HUES64 (cell line): Measurements from ENCODE around the gene RIPK4.
"Not testable (repeated sequence)": the region's sequence is repeated elsewhere in the genome, so short reads cannot be mapped to it uniquely, and the experiment has no call there.

Experiments
- H3K27ac ChIP-seq: 2 replicates; pipeline ENCODE4 v1.7.0; 2013; ENCODE audit warnings: low read depth, low read length, inconsistent platforms
- H3K27me3 ChIP-seq: 2 replicates; pipeline ENCODE4 v1.6.1; 2013; ENCODE audit warnings: mild to moderate bottlenecking, low read length; ENCODE audit not compliant: insufficient read depth
- H3K36me3 ChIP-seq: 2 replicates; pipeline ENCODE4 v1.6.1; 2013; ENCODE audit warnings: mild to moderate bottlenecking, low read length; ENCODE audit not compliant: insufficient read depth
- H3K4me1 ChIP-seq: 2 replicates; pipeline ENCODE4 v1.6.1; 2013; ENCODE audit warnings: mild to moderate bottlenecking, low read length, moderate library complexity; ENCODE audit not compliant: insufficient read depth
- H3K4me3 ChIP-seq: 2 replicates; pipeline ENCODE4 v1.5.1; 2013; ENCODE audit warnings: mild to moderate bottlenecking, low read length, moderate library complexity
- H3K9ac ChIP-seq: 2 replicates; pipeline ENCODE4 v1.6.1; 2013; ENCODE audit warnings: mild to moderate bottlenecking, low read depth, low read length
- H3K9me3 ChIP-seq: 2 replicates; pipeline ENCODE4 v1.6.1; 2013; ENCODE audit warnings: low read depth, low read length; ENCODE audit not compliant: insufficient read depth
- whole genome bisulfite sequencing: fragments of 150-250, 120-280 bp; methylation state at CpG from one replicate; pipeline ENCODE4 v1.1.7; 2013; ENCODE audit warnings: missing lambda C conversion rate; 5-methylcytosine and 5-hydroxymethylcytosine counted together

RIPK4 gene

GRCh38 chr21:41792711-41793110 lies 25.9 kb upstream of the RIPK4 start:
- no peaks in the 10 kb centered on the region; the same call in 1 of the 2 replicates for H3K36me3 ChIP-seq
- H3K27ac ChIP-seq, result no peak overlapping the region
- H3K9ac ChIP-seq, result no peak overlapping the region
- peaks cover 6% of the 10 kb centered on the region for H3K9me3 ChIP-seq
- H3K4me3 ChIP-seq, result no peak overlapping the region
- H3K27me3 ChIP-seq, result no peaks in the 10 kb centered on the region
- H3K4me1 ChIP-seq, result no peaks in the 10 kb centered on the region
- 92% methylated on average over 3 of the region's 3 CpGs for WGBS

DNA sequence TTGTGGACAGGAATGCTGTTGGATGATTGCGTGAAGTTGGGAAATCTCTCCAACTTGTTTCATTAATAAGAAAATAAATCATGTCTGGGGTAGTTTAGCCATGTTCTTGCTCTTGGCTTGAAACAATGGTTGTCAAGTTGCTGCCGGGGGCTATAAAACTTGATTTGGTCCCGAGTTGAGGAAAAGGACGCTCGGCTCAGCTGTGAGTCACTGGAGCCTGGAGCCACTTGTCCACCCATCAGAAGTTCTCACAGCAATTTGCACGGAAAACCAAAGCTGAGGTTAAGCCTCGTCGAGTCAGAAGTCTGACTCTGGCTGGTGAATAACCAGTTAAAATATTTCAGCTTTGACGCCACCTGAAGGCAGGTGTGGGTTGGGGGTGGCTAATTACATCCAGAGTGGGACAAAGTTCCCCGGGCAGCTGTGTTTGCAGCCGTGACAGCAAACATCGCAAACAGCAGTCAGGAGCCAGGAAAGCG lies 19.7 kb upstream of the RIPK4 start:
- H3K27ac ChIP-seq, result no peak overlapping the region

GRCh38 chr21:41785262-41785661 lies 18.4 kb upstream of the RIPK4 start:
- not testable (repeated sequence) for H3K9ac ChIP-seq, H3K4me1 ChIP-seq, H3K4me3 ChIP-seq, H3K36me3 ChIP-seq, H3K27me3 ChIP-seq, H3K9me3 ChIP-seq, H3K27ac ChIP-seq
- 96% methylated on average over 10 of the region's 12 CpGs for WGBS

More for the DNA sequence above, 19.7 kb upstream of the RIPK4 start:
- 84% methylated on average over 13 of the region's 13 CpGs for WGBS
- no peak overlapping the region for H3K9ac ChIP-seq
- no peaks in the 10 kb centered on the region for H3K27me3 ChIP-seq
- no peaks in the 10 kb centered on the region for H3K36me3 ChIP-seq
- no peaks in the 10 kb centered on the region for H3K9me3 ChIP-seq
- no peak overlapping the region for H3K4me3 ChIP-seq
- H3K4me1 ChIP-seq, result no peaks in the 10 kb centered on the region

DNA sequence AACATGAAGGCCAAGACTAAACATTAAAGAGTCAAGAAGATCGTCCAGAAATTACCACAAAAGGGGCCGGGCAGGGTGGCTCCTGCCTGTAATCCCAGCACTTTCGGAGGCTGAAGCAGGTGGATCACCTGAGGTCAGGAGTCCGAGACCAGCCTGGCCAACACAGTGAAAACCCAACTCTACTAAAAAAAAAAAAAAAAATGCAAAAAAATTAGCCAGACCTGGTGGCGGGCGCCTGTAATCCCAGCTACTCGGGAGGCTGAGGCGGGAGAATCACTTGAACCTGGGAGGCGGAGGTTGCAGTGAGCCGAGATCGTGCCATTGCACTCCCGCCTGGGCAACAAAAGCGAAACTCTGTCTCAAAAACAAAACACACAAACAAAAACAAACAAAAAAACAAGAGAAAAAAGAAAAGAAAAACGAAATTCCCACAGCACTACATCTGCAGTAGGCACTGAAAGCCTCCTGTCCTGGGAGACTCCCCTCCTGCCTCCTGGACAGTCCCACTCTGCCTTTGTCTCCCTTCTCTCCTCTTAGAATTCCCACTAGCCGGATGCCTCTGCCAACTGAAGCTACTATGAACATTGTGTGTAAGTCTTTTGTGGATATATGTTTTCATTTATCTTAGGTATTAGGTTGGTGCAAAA lies 17.7 kb upstream of the RIPK4 start:
- Histone ChIP-seq H3K4me3 (no peak overlapping the region), H3K9ac (no peak overlapping the region), H3K27ac (no peak overlapping the region), H3K27me3 (no peaks in the 10 kb centered on the region), H3K36me3 (no peaks in the 10 kb centered on the region), H3K4me1 (no peaks in the 10 kb centered on the region), H3K9me3 (no peaks in the 10 kb centered on the region)
- WGBS, result 91% methylated on average over 14 of the region's 15 CpGs

DNA sequence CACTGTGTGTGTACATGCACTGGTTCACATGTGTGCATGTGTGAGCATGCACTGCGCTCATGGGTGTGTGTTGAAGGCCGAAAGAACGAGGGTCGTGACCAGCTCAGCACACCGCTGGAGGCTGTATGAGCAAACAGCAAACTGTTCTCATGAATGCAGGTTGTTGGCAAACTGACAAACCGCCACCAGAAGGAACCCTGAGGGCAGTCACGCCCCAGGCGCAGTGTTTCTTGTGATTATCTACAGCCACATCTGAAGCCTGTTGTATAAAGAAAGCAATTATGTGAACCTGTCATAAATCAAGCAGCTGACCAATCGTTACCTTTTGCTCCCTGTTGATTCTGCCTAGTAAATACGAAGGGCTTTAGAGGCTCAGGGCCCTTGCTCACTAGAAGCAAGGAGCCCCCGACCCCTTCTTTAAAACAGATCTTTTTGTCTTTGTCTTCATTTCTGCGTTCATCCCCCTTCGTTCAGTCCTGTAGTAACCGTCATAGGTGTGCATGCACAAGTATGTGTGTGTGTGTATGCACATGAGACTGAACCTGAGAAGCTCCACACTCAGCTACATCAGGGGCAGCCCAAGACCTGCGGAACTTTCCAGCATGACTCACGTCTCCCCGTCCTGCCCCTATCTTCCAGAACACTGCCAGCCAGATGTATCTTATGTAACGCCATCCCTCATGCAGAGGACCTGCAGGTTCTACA lies 16.8 kb upstream of the RIPK4 start:
- Histone ChIP-seq H3K4me1 (peaks cover 5% of the 10 kb centered on the region), H3K36me3 (no peaks in the 10 kb centered on the region), H3K27me3 (no peaks in the 10 kb centered on the region), H3K9ac (no peak overlapping the region), H3K9me3 (no peaks in the 10 kb centered on the region), H3K27ac (no peak overlapping the region), H3K4me3 (no peak overlapping the region)
- 87% methylated on average over 18 of the region's 18 CpGs for WGBS

DNA sequence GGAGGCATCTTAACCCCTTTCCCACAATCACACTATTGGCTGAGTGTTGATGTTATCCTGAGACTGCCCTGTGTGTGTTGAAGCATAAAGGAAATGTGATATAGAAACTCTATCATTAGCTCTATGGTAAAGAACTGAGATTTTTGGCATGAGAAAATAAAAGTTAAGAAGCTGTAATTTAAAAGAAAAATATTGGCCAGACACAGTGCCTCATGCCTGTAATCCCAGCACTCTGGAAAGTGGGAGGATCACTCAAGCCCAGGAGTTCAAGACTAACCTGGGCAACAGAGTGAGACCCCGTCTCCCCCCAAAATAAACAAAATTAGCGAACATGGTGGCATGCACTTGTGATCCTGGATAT lies 14.2 kb upstream of the RIPK4 start:
- Histone ChIP-seq H3K4me3 (no peak overlapping the region), H3K9me3 (no peaks in the 10 kb centered on the region), H3K27me3 (peaks cover 7% of the 10 kb centered on the region; the same call in 1 of the 2 replicates), H3K4me1 (peaks cover 8% of the 10 kb centered on the region), H3K36me3 (no peaks in the 10 kb centered on the region), H3K27ac (no peak overlapping the region), H3K9ac (no peak overlapping the region)
- WGBS, result 100% methylated on average over 2 of the region's 2 CpGs

- H3K4me3 ChIP-seq, result no peak overlapping the region
- H3K36me3 ChIP-seq, result no peaks in the 10 kb centered on the region
- H3K4me1 ChIP-seq, result peaks cover 8% of the 10 kb centered on the region
- H3K9ac ChIP-seq, result no peak overlapping the region
- H3K27ac ChIP-seq, result no peak overlapping the region
- WGBS, result 72% methylated on average over 1 of the region's 1 CpG
- H3K9me3 ChIP-seq, result no peaks in the 10 kb centered on the region
- H3K27me3 ChIP-seq, result peaks cover 7% of the 10 kb centered on the region; the same call in 1 of the 2 replicates
Observed at GRCh38 chr21:41780337-41781049, 13.6 kb upstream of the RIPK4 start.

- no peak overlapping the region for H3K4me3 ChIP-seq
- no peaks in the 10 kb centered on the region for H3K9me3 ChIP-seq
- H3K27me3 ChIP-seq, result peaks cover 7% of the 10 kb centered on the region; the same call in 1 of the 2 replicates
- H3K27ac ChIP-seq, result no peak overlapping the region
- H3K9ac ChIP-seq, result no peak overlapping the region
- 85% methylated on average over 5 of the region's 5 CpGs for WGBS
- peaks cover 8% of the 10 kb centered on the region for H3K4me1 ChIP-seq
- no peaks in the 10 kb centered on the region for H3K36me3 ChIP-seq
Observed at GRCh38 chr21:41779659-41780058, 12.8 kb upstream of the RIPK4 start.

- Histone ChIP-seq H3K27ac (no peak overlapping the region), H3K4me1 (peaks cover 8% of the 10 kb centered on the region), H3K9ac (no peak overlapping the region), H3K9me3 (no peaks in the 10 kb centered on the region), H3K36me3 (no peaks in the 10 kb centered on the region), H3K4me3 (peak overlapping the region; percentile 36), H3K27me3 (peaks cover 7% of the 10 kb centered on the region; the same call in 1 of the 2 replicates)
- 20% methylated on average over 14 of the region's 16 CpGs for WGBS
Observed at GRCh38 chr21:41778930-41779600, 12.2 kb upstream of the RIPK4 start.

GRCh38 chr21:41777951-41778815 lies 11.3 kb upstream of the RIPK4 start:
- peaks cover 8% of the 10 kb centered on the region for H3K4me1 ChIP-seq
- no peaks in the 10 kb centered on the region for H3K36me3 ChIP-seq
- H3K9me3 ChIP-seq, result no peaks in the 10 kb centered on the region
- H3K27ac ChIP-seq, result peak overlapping the region; percentile 24; the same call in 1 of the 2 replicates
- H3K4me3 ChIP-seq, result no peak overlapping the region; the same call in 1 of the 2 replicates
- peaks cover 9% of the 10 kb centered on the region; the same call in 1 of the 2 replicates for H3K27me3 ChIP-seq
- H3K9ac ChIP-seq, result no peak overlapping the region
- 19% methylated on average over 45 of the region's 45 CpGs for WGBS
